Hematopoietic multipotent progenitor cell treated with erythropoietin and hydrocortisone succinate and interleukin-3 and kit ligand, for 15 days (in vitro differentiated cells): ENCODE results near the gene TBC1D22A.
"Not testable (repeated sequence)": the region's sequence is repeated elsewhere in the genome, so short reads cannot be mapped to it uniquely, and the experiment has no call there.

Experiments
- DNase-seq: peaks from one replicate; pipeline ENCODE4 v3.0.0-alpha.2; 2015; ENCODE audit warnings: low spot score

Gene TBC1D22A

DNA sequence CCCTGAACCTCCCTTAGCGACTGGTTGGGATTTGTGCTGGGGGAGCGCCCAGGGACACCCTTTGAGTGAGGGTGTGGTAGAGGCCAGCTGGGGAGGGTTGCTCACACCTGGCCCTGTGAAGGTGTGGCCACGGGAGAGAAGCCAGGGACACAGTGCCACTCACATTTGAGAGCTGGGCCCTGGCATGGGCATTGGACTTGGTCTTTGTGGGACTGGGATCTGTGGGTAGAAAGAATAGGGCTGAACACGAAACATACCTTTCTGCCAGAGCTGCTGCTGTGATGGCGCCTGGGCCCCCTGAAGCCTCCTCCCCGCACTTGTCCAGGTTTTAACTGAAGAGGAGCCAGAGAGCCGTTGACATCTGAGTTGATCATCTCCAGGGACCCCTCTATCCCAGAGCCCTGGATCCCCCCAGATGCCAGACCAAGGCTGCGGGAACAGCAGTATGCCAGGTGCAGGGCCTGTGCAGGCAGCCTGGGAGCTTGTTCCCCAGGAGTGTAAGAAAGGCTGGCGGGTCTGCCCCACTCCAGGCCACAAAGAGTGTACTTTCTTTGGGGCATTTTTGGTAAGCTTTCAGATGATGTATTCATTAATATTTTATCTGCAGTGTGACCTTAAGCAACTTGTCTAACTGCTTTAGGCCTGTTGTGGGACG is 284.1 kb downstream of the TBC1D22A start:
- no peak for DNase-seq

DNA sequence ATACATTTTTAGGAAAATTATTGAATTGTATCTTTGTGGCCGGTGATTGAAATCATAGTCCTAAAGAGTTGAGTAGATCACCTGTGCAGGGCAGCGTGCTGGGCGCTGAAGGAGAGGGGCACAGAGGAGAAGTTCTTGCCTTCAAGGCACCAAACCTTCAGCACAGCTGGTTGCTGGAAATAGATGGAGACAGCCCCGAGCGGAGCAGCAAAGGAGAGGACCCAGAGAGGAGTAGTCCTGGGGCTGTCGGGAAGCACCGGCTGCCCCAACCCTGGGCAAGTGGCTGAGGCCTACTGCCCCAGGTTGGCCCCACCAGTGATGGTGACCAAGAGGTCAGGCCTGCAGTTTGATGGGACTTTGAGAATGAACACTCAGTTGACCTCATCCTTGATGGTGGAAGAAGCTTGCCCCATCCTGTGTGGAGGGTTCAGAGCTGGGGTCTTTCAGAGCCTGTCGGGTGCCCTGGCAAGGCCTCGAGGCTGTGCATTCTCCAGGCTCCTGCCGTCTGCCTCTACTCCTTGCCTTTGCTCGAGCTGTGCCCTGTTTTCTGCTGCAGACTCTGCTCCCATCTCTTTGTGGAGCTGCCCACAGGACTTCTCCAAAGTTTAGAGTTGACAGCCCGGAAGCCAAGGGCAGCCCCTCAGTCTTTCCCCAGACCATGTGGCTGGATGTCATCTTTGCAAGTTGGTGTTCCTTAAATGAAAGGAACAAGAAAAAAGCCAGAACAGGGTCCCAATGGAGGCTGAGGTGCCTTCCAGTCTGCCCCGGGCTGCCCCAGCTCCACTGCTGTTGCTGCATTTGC is 285.1 kb downstream of the TBC1D22A start:
- no peak for DNase-seq

DNA sequence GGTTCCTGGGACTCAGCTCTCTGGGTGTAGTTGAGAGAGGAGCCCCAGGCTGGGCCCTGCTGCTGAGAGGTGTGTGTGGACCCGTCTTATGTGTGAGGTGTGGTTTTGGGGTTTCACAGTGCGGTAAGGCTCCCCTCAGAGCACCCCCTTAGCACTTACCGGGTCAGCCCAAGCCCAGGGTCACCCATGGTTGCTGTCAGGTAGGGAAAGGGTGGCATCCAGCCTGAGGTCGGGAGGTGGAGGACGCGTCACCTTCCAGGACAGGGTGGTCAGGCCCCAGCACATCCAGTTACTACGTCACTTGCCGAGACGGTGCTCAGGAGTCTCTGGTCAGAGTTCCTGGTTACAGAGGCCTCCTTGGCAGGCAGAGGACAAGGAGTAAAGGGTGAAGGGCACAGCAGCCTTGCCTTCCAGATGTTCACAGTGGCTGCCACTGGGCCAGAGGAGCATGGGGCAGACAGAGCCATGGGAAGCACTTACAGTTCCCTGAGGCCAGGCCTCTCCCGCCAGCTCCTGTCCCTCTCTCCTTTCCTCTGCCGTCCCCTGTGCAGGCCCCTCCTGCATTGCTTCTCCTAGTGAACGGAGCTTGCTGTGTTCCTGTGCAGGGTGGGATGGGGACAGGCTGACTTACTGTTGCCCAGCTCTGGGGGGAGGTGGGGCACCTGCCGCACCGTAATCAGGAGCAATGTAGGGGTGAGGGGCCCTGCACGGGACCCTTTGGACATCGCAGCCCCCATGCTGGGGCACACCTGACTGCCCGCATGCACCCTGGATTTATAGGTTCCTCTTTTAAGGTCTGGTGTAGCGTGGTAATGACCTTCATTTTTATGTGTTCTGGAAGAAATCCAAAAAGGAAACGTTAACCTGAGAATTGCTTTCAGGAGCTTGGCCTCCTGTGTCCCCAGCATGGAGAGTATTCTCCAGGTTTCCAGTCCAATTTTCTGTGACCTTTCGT is 285.9 kb downstream of the TBC1D22A start:
- DNase-seq = no peak

DNA sequence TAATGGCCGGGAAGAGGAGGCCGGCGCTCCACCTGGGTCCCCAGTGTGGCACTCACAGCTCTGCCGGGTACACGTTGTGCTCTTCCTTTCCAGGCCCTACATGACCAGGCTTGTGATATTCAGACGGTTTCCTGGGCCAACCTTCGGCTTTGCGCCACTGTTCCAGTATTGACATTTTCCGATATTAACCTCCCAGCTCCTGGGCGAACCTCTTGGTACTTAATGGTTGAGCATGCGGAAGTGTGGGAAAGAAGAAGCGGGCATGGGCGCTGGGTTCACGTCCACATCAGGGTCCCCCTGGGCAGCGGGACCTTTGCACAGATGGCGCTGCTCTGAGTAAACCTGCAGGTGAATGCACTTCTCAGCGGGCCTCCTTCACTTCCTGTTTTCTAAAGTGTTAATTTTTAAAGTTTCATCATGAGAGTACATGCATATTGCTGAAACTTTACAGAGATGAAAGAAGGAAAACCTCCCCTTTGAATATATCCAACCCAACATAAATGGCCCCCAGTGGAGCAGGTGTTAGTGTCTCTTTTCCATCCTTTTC is 286.7 kb downstream of the TBC1D22A start:
- DNase-seq = no peak

DNA sequence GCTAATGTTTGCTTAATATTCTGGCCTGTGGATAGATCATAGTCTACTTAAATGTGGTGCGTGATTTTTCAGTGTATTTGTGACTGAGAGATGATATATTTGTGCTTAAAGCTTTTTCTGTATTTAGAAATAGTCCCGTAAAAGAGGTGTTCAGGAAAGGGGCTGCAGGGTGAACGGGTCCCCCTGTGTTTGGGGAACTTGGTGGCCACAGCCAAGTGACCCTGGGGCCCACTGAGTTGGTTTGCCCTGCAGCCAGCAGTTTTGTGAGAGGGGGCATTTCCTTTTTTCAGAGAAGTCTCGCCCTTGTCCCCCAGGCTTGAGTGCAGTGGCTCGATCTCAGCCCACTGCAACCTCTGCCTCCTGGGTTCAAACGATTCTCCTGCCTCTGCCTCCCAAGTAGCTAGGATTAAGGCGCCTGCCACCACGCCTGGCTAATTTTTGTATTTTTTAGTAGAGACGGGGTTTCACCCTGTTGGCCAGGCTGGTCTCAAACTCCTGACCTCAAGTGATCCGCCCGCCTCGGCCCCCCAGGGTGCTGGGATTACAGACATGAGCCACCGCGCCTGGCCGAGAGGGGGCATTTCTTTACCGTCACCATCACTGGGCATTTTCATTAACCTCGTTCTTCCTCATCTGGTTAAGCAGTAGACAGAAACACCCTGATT is 287.4 kb downstream of the TBC1D22A start:
- not testable (repeated sequence) for DNase-seq

DNA sequence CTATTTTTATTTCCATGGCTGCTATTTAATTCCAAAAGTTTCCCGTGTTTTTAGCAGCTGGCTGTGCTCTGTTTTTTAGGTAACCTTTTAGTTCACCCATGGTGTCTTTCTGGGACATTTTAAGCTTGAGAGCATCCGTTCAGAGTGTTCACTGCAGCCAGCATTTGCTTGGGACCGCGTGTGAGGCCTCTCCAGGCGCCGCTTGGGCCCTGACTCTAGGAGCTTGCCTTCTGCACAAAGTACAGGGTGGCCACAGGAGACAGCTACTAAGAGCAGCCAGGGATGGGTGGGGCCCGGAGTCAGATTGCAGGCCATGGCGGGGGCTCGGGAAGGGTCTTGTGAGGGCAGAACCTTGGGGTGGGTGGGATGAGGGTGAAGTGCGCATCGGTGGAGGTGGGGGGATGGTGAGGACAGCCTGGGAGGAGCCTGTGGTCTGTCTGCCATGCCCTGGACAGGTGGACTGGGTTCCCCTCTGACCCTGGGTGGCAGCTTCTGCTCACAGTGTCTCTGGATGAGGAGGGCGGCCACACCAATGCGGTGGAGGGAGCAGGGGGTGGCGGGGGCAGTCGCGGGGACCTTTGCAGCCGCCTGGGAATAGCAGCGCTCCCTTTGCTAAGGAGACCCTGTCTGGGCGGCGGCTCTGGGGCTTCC is 288.1 kb downstream of the TBC1D22A start:
- no peak for DNase-seq

DNA sequence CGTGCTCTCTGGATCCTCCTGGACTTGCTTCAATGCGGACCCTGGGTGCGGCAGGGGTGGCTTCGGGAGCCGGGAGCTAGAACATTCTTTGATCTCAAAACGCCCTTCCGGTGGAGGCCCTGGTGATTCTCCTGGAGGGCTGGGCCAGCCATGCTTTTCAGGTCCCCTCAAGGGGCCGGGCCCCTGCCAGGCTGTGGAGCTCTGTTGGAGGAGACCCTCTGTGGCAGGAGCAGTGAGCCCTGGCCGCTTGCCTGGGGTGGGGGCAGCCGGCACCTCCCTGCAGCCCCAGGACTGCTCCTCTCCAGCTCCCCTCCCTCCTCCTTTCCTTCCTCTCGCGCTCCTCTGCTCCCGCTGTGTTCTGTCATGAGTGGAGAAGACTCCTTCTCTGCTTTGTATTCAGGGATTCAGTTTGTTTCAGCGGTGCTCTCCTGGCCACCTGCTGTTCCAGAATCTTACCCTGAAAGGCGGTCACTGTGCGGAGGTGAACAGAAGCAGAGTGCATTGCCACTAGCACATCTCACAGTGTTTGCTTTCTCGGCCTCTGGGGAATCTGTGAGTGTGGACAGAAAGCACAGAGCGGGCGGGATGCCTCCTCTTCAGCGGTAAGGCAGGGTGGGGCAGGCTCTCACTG is 289.1 kb downstream of the TBC1D22A start:
- no peak for DNase-seq

DNA sequence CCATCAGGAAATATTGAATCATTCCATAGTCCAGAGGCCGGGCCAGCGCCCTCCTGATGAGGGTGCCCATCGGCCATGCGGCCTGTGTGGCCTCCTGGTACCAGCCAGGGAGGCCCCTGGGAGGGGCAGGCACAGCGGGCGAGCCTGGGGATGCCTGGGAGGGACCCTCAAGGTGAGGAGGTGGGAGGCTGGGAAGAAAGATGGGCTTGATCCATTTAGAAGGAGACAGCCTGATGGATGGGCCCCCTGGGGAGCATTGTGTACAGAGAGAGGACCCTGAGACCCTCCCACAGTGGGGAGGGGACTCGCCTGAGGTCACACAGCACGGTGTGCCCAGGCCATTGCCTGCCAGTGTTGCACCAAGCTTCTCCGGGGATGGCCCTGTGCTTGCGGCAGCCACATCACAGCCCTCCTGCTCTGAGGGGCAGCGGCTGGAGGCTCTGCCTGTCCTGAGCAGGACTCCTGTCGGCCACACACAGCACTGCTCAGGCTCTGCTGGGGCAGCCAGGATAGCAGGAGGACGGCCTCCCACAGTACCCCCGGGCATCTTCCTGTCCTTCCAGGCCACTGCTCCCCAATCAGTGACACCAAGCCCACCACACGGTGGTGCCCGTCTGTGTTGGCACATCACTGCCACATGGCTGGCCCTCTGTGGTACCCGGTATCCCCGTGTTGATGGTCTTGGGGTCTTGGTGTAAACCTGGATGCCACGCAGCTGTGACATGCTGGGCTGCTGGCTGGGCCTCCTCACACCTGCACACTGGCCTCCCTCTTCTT is 290.0 kb downstream of the TBC1D22A start:
- DNase-seq = no peak

DNA sequence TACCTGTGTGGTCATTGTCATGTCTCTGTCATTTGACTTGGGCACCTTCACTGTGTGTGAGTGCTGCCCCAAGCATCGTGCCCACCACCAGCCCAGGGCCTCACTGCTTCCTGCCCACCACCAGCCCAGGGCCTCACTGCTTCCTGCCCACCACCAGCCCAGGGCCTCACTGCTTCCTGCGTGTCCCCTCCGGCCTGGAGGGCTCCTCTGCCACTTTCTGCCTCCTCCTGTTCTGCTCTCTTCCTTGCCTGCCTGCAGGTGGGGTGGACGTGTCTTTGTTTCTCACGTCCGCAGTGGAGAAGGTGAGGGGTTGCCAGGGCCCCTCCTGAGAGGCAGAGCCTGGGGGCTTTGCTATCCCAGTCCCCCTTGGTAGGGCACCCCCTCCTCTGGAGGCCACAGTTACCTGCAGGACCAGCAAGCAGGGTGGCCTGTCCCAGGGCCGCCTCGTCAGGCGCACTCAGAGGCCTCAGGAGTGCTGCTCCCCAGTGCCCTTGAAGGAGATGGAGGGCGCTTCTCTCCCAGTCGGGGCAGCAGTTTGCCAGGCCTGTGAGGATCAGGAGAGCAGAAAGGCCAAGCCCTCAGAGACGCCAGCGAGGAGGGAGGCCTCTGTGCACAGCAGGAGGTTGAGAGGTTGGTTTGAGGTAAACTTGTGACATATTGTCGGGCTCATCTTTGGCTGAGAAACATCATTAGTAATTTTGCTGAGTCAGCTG is 290.7 kb downstream of the TBC1D22A start:
- no peak for DNase-seq

DNA sequence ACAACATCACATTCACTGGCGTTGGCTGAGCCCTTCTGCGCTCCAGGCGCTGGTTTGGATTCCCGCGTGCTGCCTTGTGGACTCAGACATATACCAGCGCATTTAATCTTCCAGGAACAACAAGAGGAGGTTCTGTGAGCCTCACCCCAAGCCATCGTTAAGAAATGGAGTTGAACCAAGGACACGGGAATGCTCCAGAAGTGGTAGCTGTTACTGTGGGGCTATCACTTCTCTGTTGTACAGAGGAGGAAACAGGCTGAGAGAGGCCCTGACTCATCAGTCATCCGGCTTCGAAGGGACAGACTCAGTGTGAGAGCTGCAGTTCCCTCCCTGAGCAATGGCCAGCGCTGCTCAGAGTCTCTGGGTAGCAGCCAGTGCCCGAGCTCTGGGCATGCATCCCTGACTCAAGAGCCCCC is 291.3 kb downstream of the TBC1D22A start:
- no peak for DNase-seq

DNA sequence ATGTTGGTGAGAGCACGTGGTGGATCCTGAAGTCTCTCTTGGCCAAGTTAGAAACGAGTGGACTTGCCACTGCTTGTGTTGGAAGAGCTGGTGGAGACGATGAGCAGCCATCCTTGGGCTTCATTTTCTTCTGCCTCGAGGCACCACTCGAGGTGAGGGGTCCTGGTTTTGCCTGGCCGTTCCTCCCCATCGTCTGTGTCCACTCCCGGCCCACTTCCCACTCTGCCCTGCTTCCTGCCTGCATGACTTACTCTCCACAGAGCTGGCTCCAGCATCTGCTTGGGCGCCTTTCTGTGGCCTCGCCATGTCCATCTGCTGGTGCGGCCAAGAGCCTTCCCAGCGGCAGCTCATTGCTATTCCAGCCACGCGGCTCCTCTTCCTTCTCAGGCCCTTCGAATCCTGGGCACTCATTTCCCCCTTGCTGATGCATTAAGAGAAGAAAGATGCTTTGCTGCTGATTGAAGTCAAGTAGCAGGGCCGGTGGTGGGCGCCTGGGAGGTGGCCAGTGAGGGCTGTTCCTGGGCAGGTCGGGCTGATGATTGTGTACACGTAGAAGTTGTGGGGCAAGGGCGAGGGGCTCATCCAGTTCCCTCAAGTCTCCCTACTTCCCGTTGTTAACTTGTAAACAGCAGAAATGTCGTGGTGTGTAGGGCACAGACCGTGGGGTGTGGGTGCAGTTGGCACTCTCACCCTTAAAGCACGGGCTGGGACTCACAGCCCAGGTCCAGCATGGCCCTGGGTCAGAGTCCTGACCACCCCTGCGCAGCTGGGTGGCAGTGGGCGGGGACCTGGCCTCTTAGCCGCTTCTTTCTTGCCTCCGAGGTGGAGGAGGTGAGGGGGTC is 292.0 kb downstream of the TBC1D22A start:
- no peak for DNase-seq

DNA sequence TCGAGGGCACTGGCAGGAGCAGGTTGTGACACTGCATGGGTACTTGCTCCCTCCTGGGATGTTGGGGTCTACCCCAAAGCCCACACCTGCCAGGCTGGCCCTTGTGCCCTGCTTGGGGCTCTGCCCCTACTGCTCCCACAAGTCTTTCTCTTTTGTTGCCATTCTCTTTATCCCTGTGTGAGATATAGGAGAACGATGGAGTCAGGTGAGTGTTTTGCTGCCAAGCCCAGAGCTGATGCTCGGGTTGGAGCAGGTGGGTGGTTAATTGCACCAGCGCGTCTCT is 292.6 kb downstream of the TBC1D22A start:
- no peak for DNase-seq

DNA sequence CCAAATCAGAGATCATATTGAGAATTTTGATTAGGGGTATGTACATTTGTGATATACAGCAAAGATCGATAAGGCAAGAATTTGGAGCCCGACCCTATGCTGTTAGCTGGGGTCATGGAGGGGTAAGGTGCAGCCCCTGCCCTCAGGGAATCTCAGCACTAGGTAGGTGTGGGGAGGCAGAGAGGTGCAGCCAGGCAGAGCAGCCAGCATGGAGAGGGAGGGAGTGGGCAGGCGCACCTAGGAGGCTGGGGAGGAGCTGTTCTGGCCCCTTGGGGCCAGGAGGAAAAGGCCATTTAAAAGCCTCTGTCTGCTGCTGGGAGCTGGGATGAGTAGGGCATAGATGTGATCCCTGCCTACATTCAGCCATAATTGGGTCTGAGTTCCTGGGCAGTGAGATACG is 293.0 kb downstream of the TBC1D22A start:
- no peak for DNase-seq

DNA sequence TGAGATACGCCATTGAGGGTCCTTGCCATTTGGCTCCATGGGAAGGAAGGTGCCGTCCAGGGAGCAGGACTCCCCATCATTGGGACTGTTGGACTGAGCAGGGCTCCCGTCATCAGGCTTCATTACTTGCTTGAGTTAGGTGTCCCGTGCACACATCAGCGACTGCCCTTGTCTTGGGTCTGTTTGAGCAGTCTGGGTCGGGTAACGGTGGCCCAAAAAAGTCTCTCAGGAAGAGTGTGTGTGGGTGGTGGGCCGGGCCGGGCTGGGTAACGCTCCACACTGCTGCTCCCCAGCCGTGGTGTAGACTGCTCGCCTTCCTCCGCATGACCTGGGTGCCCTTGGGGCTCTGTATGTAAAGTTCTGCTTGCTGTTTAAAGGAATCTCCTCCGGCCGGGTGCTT is 293.5 kb downstream of the TBC1D22A start:
- DNase-seq = no peak

DNA sequence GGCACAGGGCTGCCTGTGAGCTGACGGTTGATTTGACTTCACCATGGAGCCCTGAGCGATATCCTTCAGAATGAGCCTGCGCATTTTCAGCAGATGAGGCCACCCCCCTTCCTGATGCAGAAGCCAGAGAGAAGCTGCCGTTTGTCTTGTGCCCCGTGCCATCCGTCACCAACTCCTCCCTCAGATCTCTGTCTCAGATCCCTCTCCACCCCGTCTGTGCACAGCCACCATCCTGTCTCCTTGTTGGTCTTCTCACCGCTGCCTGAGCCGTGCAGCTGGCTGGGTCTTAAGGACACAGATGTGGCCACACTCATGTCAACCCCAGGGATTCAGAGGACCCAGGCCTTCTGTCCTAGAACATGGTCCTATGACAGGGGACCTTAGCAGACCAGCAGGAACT is 293.9 kb downstream of the TBC1D22A start:
- no peak for DNase-seq

DNA sequence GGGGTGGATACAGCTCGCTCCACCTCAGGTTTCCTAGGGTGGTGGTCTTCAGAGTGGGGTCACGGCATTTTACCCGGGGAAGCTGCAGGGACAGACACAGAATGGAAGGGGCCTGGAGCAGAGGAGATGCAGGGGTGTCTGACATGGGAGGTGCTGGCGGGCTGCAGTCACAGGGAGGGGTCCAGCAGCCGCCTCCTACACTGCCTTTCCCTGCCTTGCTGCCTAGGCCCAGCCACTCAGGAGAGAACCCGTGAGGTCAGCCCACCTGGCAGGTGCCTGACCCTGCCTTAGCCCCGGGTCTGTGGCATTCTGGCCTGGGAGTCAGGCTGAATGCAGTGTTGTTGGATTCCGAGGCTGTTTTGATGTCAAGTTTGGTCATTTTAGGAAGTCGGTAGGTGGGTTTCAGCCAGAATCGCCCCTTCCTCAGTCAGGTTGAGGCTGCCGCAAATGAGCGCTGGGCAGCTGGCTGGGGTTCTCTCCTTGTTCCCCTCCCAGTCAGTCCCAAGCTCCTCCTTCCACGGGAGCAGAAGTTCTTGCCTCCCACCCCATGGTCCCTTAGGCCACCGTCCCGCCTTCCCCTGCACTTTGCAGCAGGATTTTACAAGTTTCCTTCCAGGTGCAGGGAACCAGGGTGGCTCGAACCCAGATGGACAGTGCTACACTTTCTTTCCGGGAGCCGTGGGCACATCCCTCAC is 294.5 kb downstream of the TBC1D22A start:
- DNase-seq = no peak

DNA sequence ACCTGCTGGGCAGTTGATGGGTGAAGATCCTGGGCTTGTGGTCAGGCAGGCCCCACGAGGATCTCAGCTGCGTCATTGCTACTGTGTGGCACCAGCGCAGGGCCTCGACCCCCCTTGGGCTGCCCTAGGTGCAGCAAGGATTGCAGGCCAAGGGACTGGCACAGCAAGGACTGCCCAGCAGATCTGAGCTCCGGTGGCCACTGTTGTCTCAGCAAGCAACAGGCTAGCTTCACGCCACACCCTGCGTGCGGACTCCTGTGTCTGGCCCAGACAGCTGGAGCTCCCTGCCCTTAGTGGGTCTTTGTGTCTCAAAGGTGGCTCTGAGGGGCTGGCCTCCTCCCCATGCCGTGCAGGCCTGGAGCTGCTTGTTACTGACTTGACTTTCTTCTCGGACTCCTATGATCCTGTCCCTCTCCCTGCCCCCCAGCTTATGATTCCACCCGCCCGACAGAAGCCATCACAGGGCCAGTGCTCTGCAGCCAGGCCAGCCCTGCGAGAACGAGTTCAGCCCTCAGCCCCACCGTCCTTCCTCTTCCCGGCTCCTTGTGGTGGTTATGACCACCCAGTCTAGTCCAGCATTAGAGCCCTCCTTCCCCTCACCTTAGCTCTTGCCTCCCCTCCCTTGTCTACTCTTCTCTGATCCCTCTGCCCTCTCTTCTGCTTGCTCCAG is 295.6 kb downstream of the TBC1D22A start:
- DNase-seq = no peak
